Measurements from ENCODE around the gene SNX13. TPM values are rescaled to one million over a fixed set of nuclear protein-coding genes. Genes with fewer than 3 reads are reported as not detected.

Gene SNX13
- total and polyA plus RNA-seq, 2 of the 4 experiments (the other 2 are of a cell fraction): 9.0 to 24.9 TPM

- ChIA-PET POLR2A (ENCODE audit: unreplicated experiment) (no interaction called here), CTCF (interaction anchor here (1.5 kb wide), 1 partner anchor 27 kb away, joined by 3 read pairs; no protein-coding TSS in a partner anchor)
- Histone ChIP-seq H2BK120ac (ENCODE audit: low read depth, low read length) (no peak overlapping the region), H2BK20ac (ENCODE audit: low read depth, low read length) (no peak overlapping the region), H4K91ac (ENCODE audit: insufficient read depth, low read depth, low read length) (no peak overlapping the region), H3K4me1 (ENCODE audit: control insufficient read depth, insufficient read depth, low read length) (no peaks in the 10 kb centered on the region), H3K36me3 (ENCODE audit: control insufficient read depth, insufficient read depth, low read length) (no peaks in the 10 kb centered on the region), H3K9me3 (ENCODE audit: control insufficient read depth, insufficient read depth, low read length) (no peaks in the 10 kb centered on the region), H2AFZ (replicated peaks; ENCODE audit: low read length, poor library complexity) (no peak overlapping the region), H4K20me1 (ENCODE audit: insufficient read depth, low read length) (no peaks in the 10 kb centered on the region), H2AK5ac (ENCODE audit: low read depth, low read length) (no peak overlapping the region), H2BK5ac (ENCODE audit: low read depth, low read length, poor library complexity, severe bottlenecking) (no peak overlapping the region), H3K4ac (ENCODE audit: low read depth, low read length) (no peak overlapping the region), H3K14ac (replicated peaks; ENCODE audit: low read depth, low read length) (no peak overlapping the region), H3K27ac (ENCODE audit: insufficient read depth, low read length) (no peak overlapping the region), H4K5ac (ENCODE audit: low read depth, low read length) (no peak overlapping the region), H4K8ac (ENCODE audit: low read depth in 2 of 2, low read length in 2 of 2) (no peak overlapping the region), H3K18ac (ENCODE audit: low read depth, low read length) (no peak overlapping the region), H3K79me1 (ENCODE audit: low read depth in 1 of 2, low read length in 2 of 2) (no peaks in the 10 kb centered on the region), H3K23ac (ENCODE audit: low read depth, low read length) (no peak overlapping the region), H3K27me3 (ENCODE audit: control insufficient read depth, insufficient read depth, low read length) (peaks cover 2% of the 10 kb centered on the region; the same call in 1 of the 2 replicates), H3K56ac (ENCODE audit: extremely low read depth, insufficient read depth, low read length) (no peak overlapping the region), H2BK15ac (ENCODE audit: low read depth, low read length) (no peak overlapping the region), H2AK9ac (replicated peaks; ENCODE audit: low read depth, low read length, poor library complexity) (no peak overlapping the region), H3K4me3 (ENCODE audit: insufficient read depth, low read depth, low read length) (no peak overlapping the region), H3K4me2 (ENCODE audit: low read depth, low read length) (no peak overlapping the region), H3K9me1 (ENCODE audit: insufficient read depth, low read length) (no peaks in the 10 kb centered on the region), H3K9ac (ENCODE audit: low read depth, low read length) (no peak overlapping the region)
- no TSS peak for BruUV-seq (replicated peaks)
- DNase-seq (no peak), ATAC-seq (ENCODE audit: low read depth) (no peak)
- intact Hi-C loops (cut with micrococcal nuclease): no loop called here
- no CpG with 5 or more reads among the region's 3 CpGs for WGBS, 2 experiments (ENCODE audit: extremely low coverage in 2 of 2, insufficient read length in 1 of 2)
- dilution Hi-C loops (cut with HindIII; ENCODE audit: low sequenced_read_pairs, unreplicated experiment): no loop called here
- TF ChIP-seq MAZ (IDR thresholded peaks at IDR 0.05; ENCODE audit: borderline replicate concordance, low read depth, low read length) (no peak), CTCF (conservative IDR thresholded peaks at IDR 0.05; ENCODE audit: low read depth, low read length) (no peak), RAD21 (IDR thresholded peaks at IDR 0.05; ENCODE audit: low read length) (no peak), NFE2L2 (IDR thresholded peaks at IDR 0.05; ENCODE audit: low read depth, low read length) (no peak)
- in situ Hi-C loops (cut with MboI; ENCODE audit: low sequenced_read_pairs): no loop called here
These were observed 197.0 kb downstream of the SNX13 start for GRCh38 chr7:17743316-17743715.
